GM19043 (cell line): Measurements from ENCODE around the gene CD22.

Experiments
- ATAC-seq: cut with Tn5 transposase; IDR thresholded peaks from one replicate; pipeline ENCODE4 v1.9.1; 2021; ENCODE audit warnings: low read depth; ENCODE audit not compliant: unreplicated experiment

The CD22 gene

DNA sequence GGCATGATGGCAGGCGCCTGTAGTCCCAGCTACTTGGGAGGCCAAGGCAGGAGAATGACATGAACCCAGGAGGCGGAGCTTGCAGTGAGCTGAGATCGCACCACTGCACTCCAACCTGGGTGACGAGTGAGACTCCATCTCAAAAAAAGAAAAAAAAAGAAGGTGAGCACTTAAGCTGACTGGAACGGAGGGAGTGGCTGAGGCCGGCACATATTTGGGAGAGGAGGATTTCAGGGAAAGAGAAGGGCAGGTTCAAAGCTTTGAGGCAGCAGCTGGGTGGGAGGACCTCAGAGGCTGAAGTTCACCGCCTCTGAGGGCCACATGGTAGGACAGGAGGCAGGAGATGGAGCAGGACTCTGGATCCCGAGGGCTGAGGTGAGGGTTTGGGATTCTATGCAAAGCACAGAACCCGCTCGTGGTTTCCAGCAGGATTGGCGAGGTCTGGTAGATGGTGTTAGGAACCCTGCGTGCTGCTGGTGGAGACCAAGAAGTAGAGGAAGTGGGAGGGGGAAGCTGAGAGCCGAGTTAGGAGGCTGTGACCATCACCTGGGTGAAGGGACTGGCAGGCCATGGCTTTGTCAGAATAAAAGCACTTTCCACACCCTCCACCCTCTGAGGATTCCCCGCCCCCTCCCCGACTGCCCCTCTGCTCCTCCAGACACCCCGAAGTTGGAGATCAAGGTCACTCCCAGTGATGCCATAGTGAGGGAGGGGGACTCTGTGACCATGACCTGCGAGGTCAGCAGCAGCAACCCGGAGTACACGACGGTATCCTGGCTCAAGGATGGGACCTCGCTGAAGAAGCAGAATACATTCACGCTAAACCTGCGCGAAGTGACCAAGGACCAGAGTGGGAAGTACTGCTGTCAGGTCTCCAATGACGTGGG, 8.4 kb downstream of the CD22 start:
- no peak for ATAC-seq

DNA sequence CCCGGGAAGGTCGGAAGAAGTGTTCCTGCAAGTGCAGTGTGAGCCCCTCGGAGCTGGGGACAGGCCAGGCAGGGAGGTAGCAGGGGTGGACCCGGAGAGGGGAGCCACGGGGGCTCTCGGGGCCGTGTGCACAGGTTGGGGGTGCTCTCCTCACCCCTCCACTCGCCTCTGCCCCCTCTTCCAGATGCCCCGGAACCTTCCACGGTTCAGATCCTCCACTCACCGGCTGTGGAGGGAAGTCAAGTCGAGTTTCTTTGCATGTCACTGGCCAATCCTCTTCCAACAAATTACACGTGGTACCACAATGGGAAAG, 9.0 kb downstream of the CD22 start:
- no peak for ATAC-seq

DNA sequence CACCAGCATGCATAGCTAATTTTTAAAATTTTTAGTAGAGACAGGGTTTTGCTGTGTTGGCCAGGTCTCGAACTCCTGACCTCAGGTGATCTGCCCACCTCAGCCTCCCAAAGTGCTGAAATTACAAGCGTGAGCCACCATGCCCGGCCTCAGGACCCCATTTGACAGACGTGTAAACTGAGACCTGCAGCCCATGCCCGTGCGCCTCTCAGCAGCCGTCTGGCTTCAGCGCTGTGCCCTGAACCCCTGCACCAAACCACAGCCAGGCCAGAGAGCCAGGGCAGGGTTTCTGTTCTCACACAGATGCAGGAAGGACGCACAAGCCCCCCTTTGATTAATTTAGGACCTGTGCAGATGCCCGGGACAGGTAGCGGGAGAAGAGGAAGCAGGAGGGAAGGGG, 11.4 kb downstream of the CD22 start:
- ATAC-seq: no peak

DNA sequence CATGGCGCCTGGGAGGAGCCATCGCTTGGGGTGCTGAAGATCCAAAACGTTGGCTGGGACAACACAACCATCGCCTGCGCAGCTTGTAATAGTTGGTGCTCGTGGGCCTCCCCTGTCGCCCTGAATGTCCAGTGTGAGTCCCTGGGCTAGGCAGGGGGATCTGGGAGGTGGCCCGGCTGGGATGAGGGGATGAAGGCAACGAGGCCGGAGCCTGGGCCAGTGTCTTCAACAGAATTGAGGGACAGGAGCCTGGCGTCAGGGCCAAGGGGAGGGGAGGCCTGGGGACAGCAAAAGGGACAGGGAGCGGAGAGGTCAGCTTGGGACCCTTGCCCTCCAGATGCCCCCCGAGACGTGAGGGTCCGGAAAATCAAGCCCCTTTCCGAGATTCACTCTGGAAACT, 12.0 kb downstream of the CD22 start:
- no peak for ATAC-seq

DNA sequence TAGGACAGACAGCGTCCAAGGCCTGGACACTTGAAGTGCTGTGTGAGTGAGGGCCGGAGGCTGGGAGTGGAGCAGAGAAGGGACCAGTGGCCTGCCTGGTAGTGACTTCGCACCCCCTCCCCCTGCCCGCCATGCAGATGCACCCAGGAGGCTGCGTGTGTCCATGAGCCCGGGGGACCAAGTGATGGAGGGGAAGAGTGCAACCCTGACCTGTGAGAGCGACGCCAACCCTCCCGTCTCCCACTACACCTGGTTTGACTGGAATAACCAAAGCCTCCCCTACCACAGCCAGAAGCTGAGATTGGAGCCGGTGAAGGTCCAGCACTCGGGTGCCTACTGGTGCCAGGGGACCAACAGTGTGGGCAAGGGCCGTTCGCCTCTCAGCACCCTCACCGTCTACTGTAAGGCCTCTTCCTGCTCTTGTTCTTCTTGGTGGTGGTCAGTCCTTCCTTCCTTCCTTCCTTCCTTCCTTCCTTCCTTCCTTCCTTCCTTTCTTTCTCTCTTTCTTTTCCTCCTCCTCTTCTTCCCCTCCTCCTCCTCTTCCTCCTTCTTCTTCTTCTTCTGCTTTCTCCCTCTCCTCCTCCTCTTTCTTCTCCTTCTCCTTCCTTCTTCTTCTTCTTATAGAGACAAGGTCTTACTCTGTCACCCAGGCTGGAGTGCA, 12.7 kb downstream of the CD22 start:
- ATAC-seq: no peak

DNA sequence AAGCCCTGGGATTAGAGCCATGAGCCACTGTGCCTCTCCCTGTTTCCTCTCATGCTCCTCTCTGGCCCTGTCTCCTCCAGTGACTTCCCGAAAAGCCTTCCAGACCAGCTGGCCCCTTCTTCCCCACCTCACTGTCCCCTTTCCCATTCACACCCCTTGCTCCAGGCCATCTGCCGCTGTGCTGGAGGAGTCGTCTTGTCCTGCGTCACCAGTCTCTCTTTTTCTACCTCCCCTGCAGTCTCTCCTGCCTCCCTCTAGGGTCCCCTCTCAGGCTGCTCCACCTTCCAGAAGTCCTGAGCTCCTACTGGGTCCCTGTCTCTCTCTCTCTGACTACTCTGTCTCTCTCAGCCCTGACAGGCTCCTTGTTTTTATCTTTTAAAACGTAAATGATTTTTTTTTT, 13.4 kb downstream of the CD22 start:
- no peak for ATAC-seq

DNA sequence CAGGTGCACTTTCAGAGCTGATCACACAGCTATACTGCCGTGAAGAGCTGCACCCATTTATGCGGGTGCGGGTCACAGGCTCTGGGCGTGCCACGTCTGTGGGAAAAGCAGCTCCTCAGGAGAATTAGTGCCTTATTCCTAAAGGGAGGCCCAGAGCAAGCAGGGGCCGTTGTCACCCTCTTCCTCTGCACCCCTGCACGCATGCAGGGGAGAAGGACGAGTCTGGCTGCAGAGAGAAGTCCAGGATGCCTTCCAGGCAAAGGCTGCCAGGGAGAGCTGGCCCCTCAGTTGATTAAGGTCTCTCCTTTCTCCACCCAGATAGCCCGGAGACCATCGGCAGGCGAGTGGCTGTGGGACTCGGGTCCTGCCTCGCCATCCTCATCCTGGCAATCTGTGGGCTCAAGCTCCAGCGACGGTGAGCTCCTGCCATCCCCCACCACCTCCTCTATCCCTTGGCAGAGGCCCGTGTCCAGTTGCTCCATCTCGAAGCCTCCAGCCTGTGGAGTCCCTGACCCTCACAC, 15.6 kb downstream of the CD22 start:
- no peak for ATAC-seq

DNA sequence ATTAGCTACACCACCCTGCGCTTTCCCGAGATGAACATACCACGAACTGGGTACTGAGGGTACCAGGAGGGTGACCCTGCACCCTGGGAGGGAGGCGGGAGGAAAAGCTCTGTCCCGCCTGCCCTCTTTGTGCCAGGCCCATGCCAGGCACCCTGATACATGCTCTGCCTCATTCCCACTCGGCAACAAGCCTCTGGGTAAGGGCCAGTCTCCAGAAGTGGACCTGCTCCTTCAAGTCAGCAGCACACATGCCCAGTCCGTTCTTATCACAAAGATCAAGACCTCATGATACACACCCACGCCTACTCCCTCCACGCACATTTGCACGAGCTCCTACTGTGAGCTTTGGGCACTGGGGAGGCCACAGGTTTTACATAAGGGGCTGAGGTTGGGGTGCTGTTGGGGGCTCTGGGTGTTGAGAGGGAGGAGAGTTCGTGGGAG, 16.7 kb downstream of the CD22 start:
- ATAC-seq: no peak

DNA sequence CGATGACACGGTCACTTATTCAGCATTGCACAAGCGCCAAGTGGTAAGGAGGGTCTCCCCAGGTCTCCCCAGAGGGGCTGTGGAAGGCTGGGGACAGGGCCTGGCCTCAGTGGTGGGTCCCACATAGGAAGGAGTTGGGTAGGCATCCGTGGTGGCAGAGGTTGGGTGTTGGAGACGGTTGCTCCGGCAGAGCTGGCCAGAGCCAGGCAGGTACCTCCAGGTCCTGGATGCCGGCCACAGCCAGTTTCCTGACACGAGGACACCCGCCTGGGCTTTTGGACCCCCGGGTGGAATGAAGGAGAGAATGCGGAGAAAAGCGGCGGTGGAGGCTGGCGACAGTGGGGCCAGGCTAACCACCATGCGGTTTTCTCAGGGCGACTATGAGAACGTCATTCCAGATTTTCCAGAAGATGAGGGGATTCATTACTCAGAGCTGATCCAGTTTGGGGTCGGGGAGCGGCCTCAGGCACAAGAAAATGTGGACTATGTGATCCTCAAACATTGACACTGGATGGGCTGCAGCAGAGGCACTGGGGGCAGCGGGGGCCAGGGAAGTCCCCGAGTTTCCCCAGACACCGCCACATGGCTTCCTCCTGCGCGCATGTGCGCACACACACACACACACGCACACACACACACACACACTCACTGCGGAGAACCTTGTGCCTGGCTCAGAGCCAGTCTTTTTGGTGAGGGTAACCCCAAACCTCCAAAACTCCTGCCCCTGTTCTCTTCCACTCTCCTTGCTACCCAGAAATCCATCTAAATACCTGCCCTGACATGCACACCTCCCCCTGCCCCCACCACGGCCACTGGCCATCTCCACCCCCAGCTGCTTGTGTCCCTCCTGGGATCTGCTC, 17.4 kb downstream of the CD22 start:
- no peak for ATAC-seq

DNA sequence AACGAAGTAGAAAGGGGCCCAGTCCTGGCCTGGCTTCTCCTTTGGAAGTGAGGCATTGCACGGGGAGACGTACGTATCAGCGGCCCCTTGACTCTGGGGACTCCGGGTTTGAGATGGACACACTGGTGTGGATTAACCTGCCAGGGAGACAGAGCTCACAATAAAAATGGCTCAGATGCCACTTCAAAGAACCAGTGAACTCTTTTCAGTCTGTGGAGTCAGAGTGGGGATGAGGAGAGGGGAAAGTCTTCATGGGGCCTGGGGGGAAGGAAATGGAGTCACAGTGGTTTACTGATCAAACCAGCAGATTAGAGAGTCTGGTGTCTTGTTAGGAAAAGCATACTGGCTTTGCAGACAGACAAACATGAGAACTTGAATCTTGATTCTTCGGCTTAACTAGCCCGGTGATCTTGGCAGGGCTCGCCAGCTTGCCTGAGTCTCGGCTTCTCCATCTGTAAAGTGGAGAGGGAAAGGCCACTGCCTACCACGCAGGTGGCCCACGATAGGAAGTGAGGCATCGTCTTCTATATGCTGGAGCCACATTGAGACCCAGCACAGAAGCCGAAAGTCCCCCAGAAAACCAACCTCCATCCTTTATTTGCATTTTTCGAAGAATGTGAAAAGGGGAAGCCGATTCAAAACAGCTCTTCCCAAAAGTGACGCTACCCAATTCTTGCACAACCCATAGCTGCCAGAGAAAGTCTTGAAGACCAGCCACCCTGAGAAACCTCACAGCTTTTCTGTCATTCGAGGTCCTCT, 18.4 kb downstream of the CD22 start, which contains the start of gene FFAR1:
Gene FFAR1 (plus strand): TSS at position 732 of the 759 bp plus-strand sequence. CDS start 3,650 bp downstream, outside the sequence.
- ATAC-seq: peak; percentile 48

DNA sequence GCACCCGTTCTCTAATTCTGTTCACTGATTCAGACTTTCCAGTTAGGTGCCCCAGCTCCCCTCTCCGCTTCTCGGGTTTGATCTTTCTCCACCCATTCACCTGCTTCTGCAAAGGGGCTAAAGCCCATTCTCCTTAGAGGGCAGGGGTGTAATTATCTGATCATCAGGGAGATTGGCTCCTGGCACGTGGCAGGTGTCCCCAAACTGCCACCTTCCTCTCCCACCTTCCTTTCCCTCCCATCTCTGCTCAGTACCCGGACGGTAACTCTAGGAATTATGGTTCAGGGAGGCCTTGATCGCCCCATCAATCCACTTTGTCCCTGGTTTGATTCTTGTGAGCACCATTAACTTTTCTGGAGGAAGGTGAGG, 18.9 kb downstream of the CD22 start:
- ATAC-seq: no peak

DNA sequence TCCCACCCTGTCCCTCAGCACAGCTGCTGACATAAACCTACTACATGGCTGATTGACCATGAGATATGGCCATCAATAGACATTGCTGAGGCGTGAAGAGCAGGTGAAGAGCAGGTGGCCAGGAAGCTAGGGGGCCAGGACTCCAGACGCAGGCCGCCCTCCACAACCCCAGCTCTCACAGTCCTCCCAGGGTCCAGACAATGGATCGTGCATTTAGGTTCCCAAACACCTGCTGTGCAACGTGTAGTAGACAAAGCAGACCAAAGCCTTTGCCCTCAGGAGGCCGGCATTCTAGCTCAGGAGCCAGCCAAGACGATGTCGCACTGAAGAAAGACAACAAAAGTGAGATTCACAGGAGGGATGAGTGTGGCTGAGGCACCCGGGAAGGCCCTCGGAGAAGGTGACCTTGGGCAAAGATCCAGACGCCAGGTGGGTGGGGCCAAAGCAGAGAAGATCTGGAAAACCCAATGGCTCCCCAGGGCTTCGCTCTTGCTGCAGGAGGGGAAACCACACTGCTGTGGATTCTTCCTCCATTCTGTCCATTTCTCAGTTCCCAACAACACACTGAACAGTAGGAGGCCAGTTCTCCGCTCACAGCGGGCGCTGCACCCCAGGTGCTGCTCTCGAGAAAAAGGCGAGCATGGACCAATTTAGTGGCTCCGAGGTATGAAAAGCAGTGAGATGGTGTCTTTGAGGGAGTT, 20.1 kb downstream of the CD22 start:
- ATAC-seq: no peak

DNA sequence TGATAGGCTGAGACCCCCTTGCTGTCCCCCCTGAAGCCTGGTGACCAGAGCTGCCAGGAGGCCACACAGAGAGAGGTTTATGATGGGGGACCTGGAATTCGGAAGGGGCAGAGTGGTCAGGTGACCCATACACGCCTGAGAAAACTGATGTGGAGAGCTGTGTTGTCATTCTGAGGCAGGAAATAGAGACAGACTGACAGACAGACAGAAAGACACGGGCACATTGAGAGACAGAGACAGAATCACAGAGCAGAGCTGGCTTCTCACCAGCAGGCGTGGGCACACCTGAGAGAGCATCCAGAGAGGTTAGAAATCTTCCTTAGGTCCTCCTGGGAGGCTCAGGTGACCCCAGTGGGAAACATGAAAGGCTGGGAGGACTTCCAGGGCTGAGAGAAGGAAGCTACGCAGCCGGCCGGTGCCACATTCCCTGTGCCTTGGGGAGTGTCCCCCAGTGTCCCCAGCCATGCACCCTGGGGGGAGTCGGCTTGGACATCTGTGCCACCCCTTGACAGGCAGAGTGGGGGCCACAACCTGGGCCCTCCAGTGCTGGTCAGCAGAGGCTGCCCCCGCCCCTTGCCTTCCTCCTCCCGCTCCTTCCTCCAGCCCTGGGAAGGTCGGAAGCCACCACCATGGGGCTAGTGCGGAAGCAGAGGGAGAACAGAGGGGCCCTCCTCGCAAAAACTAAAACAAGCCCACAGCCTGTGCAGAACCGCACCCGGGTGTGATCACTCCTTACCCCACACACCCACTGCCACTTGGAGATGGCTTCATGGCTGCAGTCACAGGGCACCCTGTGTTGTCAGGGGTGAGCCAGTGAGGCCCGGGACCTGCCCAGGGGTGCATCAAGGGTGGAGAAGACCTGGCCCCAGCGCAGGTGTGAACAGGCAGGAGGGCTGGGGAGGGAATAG, 20.9 kb downstream of the CD22 start:
- ATAC-seq: no peak

DNA sequence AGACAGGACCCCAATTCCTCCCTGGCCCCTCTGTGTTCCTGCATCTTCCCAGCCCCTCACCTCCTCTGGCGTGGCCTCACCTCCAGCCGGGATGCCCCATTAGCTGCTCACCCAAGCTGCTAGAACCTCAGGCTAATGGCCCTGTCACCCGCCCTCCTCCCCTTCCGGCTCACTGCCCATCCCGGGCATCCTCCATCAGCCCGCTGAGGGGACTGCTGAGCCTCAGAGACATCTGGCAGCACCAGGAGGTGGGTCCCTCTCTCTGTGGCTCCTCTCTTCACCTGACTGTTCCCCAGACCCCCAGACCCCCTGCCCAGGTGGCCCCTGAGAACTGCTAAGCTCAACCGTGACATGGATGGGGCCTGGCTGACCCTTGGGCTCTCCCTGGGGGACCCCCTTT, 21.6 kb downstream of the CD22 start:
- no peak for ATAC-seq

DNA sequence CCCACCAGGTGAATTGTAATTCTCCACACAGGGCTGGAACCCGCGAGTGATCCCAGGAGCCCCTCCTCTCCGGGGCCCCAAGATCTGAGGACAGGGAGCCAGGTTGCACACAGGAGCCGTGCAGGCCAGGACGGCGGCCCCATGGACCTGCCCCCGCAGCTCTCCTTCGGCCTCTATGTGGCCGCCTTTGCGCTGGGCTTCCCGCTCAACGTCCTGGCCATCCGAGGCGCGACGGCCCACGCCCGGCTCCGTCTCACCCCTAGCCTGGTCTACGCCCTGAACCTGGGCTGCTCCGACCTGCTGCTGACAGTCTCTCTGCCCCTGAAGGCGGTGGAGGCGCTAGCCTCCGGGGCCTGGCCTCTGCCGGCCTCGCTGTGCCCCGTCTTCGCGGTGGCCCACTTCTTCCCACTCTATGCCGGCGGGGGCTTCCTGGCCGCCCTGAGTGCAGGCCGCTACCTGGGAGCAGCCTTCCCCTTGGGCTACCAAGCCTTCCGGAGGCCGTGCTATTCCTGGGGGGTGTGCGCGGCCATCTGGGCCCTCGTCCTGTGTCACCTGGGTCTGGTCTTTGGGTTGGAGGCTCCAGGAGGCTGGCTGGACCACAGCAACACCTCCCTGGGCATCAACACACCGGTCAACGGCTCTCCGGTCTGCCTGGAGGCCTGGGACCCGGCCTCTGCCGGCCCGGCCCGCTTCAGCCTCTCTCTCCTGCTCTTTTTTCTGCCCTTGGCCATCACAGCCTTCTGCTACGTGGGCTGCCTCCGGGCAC, 22.6 kb downstream of the CD22 start:
- no peak for ATAC-seq

DNA sequence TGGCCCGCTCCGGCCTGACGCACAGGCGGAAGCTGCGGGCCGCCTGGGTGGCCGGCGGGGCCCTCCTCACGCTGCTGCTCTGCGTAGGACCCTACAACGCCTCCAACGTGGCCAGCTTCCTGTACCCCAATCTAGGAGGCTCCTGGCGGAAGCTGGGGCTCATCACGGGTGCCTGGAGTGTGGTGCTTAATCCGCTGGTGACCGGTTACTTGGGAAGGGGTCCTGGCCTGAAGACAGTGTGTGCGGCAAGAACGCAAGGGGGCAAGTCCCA, 23.1 kb downstream of the CD22 start:
- no peak for ATAC-seq

DNA sequence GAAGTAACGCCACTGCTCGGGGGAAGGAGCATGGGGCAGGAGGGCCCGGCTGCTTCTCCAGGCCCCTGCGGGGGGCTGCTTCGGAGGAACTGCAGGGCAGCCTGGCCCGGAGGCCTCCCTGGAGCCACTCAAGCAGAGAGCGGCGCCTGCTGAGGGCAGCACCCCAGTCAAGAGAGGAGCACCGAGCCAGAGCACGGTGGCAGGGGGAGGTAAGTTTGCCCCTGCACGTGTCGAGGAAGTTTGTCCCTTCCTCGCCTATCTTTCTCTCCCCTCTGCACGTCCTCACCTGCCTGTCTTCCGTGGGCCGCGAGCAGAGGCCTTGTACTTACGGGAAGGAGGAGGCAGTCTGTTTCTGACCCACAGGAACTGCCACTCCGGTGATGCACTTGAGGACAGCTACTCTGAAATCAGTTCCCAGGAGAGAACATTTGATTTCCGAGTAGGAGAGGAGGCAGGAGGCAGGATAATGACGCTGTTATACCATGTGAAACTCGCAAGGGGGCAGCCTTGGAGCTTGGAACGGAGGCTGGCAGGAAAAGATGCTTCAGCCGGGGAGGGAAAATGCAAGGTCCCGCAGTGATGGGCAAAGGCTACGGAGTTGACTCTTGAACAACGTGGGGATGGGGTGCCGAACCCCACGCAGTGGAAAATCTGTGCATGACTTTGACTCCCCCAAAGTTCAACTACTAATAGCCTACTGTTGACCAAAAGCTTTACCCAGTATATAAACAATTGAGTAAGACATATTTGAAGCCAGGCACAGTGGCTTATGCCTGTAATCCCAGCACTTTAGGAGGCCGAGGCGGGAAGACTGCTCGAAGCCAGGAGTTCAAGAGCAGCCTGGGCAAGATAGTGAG, 23.7 kb downstream of the CD22 start:
- ATAC-seq: no peak
